CD14-positive monocyte (primary cell): Measurements from ENCODE around the gene GRM4. TPM values are rescaled to one million over a fixed set of nuclear protein-coding genes. Genes with fewer than 3 reads are reported as not detected.

ENCODE experiments used
- DNase-seq, 3 donors: peaks; one replicate each; pipeline ENCODE4 v3.0.0-alpha.2; 2011 to 2022
- H2AFZ ChIP-seq: 2 replicates; pipeline ENCODE4 v1.6.0; 2012; ENCODE audit warnings: mild to moderate bottlenecking, low read depth, low read length, inconsistent platforms; ENCODE audit not compliant: insufficient read depth, poor library complexity, severe bottlenecking
- H3K27ac ChIP-seq, 2 donors: 1 replicate in 1 of 2; 2 replicates in 1 of 2; pipeline ENCODE4 v1.5.1; 2012 to 2013; ENCODE audit warnings: low read length in 2 of 2, control low read depth in 1 of 2, inconsistent platforms in 1 of 2, low read depth in 1 of 2, mild to moderate bottlenecking in 1 of 2
- H3K27me3 ChIP-seq, 2 donors: one replicate each; pipeline versions ENCODE4 v1.6.0 to v1.6.1; 2011 to 2013; ENCODE audit warnings: low read length in 2 of 2; ENCODE audit not compliant: control insufficient read depth in 2 of 2, insufficient read depth in 2 of 2
- H3K36me3 ChIP-seq, 2 donors: replicated peaks in 1 of 2; 1 replicate in 1 of 2; 2 replicates in 1 of 2; pipeline versions ENCODE4 v1.5.1 to v1.6.1; 2012 to 2013; ENCODE audit warnings: low read length in 2 of 2, control low read depth in 1 of 2, inconsistent platforms in 1 of 2, mild to moderate bottlenecking in 1 of 2; ENCODE audit not compliant: insufficient read depth in 2 of 2, control insufficient read depth in 1 of 2
- H3K4me1 ChIP-seq, 2 donors: 1 replicate in 1 of 2; 2 replicates in 1 of 2; pipeline versions ENCODE4 v1.5.1 to v1.6.1; 2012 to 2013; ENCODE audit warnings: low read length in 2 of 2, control low read depth in 1 of 2, inconsistent platforms in 1 of 2, mild to moderate bottlenecking in 1 of 2, moderate library complexity in 1 of 2; ENCODE audit not compliant: insufficient read depth in 2 of 2, control insufficient read depth in 1 of 2
- H3K4me2 ChIP-seq: replicated peaks from 2 replicates; pipeline ENCODE3; 2012; ENCODE audit warnings: low read length, moderate library complexity, mild to moderate bottlenecking; ENCODE audit not compliant: poor library complexity, severe bottlenecking; ENCODE audit errors: extremely low read depth
- H3K4me3 ChIP-seq, 3 experiments: fragments of 200-600 bp in 1 of 3; sonication (generic) in 1 of 3; replicated peaks in 1 of 3; 1 replicate in 2 of 3; 2 replicates in 1 of 3; pipeline ENCODE4 v1.5.1; 2011 to 2013; ENCODE audit warnings: low read length in 3 of 3, mild to moderate bottlenecking in 3 of 3, control low read depth in 2 of 3, low read depth in 2 of 3, inconsistent platforms in 1 of 3, moderate library complexity in 1 of 3
- H3K79me2 ChIP-seq: 2 replicates; pipeline ENCODE4 v1.6.0; 2012; ENCODE audit warnings: mild to moderate bottlenecking, control low read depth, inconsistent platforms, low read length, moderate library complexity; ENCODE audit not compliant: insufficient read depth
- H3K9ac ChIP-seq: 2 replicates; pipeline ENCODE4 v1.6.0; 2017; ENCODE audit warnings: low read length, mild to moderate bottlenecking; ENCODE audit not compliant: insufficient read depth, poor library complexity, severe bottlenecking
- H3K9me3 ChIP-seq, 2 donors: replicated peaks in 1 of 2; 1 replicate in 1 of 2; 2 replicates in 1 of 2; pipeline versions ENCODE4 v1.5.1 to v1.6.1; 2012 to 2013; ENCODE audit warnings: low read length in 2 of 2, control low read depth in 1 of 2; ENCODE audit not compliant: control insufficient read depth in 1 of 2, insufficient read depth in 1 of 2
- H4K20me1 ChIP-seq: 2 replicates; pipeline ENCODE4 v1.6.0; 2012; ENCODE audit warnings: mild to moderate bottlenecking, low read length, control low read depth, moderate library complexity; ENCODE audit not compliant: insufficient read depth
- H3K27ac Mint-ChIP-seq, 7 donors: one replicate each; pipeline ENCODE4 v1.8.0; 2020; ENCODE audit warnings: mild to moderate bottlenecking in 7 of 7, mixed read lengths in 7 of 7, moderate library complexity in 6 of 7, inconsistent platforms in 2 of 7
- H3K27me3 Mint-ChIP-seq, 3 donors: one replicate each; pipeline ENCODE4 v1.8.0; 2021 to 2022; ENCODE audit warnings: low read depth in 3 of 3, mild to moderate bottlenecking in 3 of 3, mixed read lengths in 3 of 3, moderate library complexity in 3 of 3, inconsistent platforms in 1 of 3
- H3K36me3 Mint-ChIP-seq, 2 donors: one replicate each; pipeline ENCODE4 v1.8.0; 2020; ENCODE audit warnings: mixed read lengths in 2 of 2, inconsistent platforms in 1 of 2, mild to moderate bottlenecking in 1 of 2
- H3K4me1 Mint-ChIP-seq: one replicate; pipeline ENCODE4 v1.8.0; 2020; ENCODE audit warnings: mild to moderate bottlenecking, mixed read lengths
- H3K4me3 Mint-ChIP-seq, 2 donors: one replicate each; pipeline ENCODE4 v1.8.0; 2020; ENCODE audit warnings: mild to moderate bottlenecking in 2 of 2, mixed read lengths in 2 of 2, moderate library complexity in 1 of 2
- H3K9me3 Mint-ChIP-seq, 7 donors: one replicate each; pipeline ENCODE4 v1.8.0; 2020 to 2022; ENCODE audit warnings: mixed read lengths in 7 of 7, mild to moderate bottlenecking in 6 of 7, moderate library complexity in 6 of 7, inconsistent platforms in 2 of 7
- WGBS: methylation state at CpG from one replicate; pipeline ENCODE4 v1.1.5; 2013; ENCODE audit warnings: missing lambda C conversion rate; ENCODE audit not compliant: insufficient coverage; 5-methylcytosine and 5-hydroxymethylcytosine counted together
- intact Hi-C, 2 donors: fragments of 100-400 bp; cut with micrococcal nuclease; formaldehyde crosslinking; loops; one replicate each; pipeline versions ENCODE4 v1.15.0 to v1.15.1; 2023
- polyA plus RNA-seq, 3 donors: library from polyadenylated mRNA; depleted of rRNA in 1 of 3; unstranded in 2 of 3; stranded (reverse) in 1 of 3; fragments of 300-500 nt in 2 of 3; fragments of >200 nt in 1 of 3; fragmentation: Illumina TruSeq in 2 of 3; gene quantifications; 1 replicate in 2 of 3; 2 replicates in 1 of 3; pipeline ENCODE4 v1.2.3, GENCODE V29; 2012 to 2021
- TF ChIP-seq, protein P1 (sequence below): fragments of 200-600 bp; IDR thresholded peaks from one replicate; pipeline ENCODE4 v1.8.0; 2022; ENCODE audit warnings: antibody characterized with exemption, mild to moderate bottlenecking

The GRM4 gene
- polyA plus RNA-seq, 3 donors = not detected

DNA sequence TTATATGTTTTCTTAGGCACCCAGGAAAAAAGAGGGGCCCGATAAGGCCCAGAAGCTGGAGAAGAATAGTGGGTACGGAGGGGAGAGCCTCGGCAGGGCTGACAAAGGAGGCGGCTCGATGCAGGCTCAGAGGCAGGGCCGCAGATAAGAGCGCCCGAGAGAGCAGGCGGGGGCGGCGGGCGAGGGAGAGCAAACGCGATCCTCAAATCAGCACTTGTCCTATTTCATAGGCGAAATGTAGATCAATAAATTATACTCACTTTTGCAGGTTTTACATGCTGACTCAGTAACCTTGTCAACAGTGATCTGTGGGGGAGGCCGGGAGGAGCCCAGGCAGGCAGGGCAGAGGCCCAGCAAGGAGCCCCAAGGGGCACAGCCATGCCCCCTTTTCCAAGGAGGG, 42.6 kb downstream of the GRM4 start:
- WGBS = 95% methylated on average over 4 of the region's 16 CpGs
- H3K36me3 Mint-ChIP-seq = no peaks in the 10 kb centered on the region
- Histone ChIP-seq H3K4me3 (no peak overlapping the region), H3K27ac (no peak overlapping the region), H3K4me1 (no peaks in the 10 kb centered on the region), H3K36me3 (no peaks in the 10 kb centered on the region), H4K20me1 (no peaks in the 10 kb centered on the region), H2AFZ (no peak overlapping the region), H3K9ac (no peak overlapping the region), H3K9me3 (no peaks in the 10 kb centered on the region), H3K4me2 (no peak overlapping the region), H3K79me2 (no peaks in the 10 kb centered on the region), H3K27me3 (no peaks in the 10 kb centered on the region)
- no peak for DNase-seq
- H3K27me3 Mint-ChIP-seq = peaks cover 4 to 18% (median 8%) of the 10 kb centered on the region in 3 donors
- H3K27ac Mint-ChIP-seq = no peak overlapping the region
- H3K4me1 Mint-ChIP-seq = no peaks in the 10 kb centered on the region
- H3K9me3 Mint-ChIP-seq = no peaks in the 10 kb centered on the region
- no peak overlapping the region for H3K4me3 Mint-ChIP-seq
- intact Hi-C loops = no loop called here
- TF ChIP-seq, protein P1, sequence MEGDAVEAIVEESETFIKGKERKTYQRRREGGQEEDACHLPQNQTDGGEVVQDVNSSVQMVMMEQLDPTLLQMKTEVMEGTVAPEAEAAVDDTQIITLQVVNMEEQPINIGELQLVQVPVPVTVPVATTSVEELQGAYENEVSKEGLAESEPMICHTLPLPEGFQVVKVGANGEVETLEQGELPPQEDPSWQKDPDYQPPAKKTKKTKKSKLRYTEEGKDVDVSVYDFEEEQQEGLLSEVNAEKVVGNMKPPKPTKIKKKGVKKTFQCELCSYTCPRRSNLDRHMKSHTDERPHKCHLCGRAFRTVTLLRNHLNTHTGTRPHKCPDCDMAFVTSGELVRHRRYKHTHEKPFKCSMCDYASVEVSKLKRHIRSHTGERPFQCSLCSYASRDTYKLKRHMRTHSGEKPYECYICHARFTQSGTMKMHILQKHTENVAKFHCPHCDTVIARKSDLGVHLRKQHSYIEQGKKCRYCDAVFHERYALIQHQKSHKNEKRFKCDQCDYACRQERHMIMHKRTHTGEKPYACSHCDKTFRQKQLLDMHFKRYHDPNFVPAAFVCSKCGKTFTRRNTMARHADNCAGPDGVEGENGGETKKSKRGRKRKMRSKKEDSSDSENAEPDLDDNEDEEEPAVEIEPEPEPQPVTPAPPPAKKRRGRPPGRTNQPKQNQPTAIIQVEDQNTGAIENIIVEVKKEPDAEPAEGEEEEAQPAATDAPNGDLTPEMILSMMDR = no peak

DNA sequence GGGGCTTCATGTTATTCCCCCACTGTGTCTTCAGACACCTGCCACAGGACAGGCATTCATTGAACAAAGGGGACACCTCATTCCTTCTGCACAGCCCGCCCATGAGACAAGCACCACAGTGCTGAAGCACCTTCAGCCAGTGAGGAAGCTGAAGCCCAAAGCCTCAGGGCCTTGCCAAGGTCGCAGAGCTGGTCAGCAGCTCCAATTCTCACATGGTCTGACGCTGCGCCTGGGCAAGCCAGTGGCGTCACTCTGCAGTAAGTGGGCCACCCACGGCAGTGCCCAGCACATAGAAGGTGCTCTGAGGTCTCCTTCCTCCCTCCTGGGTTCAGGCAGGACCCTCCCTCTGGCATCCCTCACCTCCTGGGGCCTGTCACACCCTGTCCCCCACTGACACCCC, 43.2 kb downstream of the GRM4 start:
- Histone ChIP-seq H3K4me2 (no peak overlapping the region), H2AFZ (no peak overlapping the region), H3K27me3 (no peaks in the 10 kb centered on the region), H4K20me1 (no peaks in the 10 kb centered on the region), H3K36me3 (no peaks in the 10 kb centered on the region), H3K9ac (no peak overlapping the region), H3K79me2 (no peaks in the 10 kb centered on the region), H3K4me1 (no peaks in the 10 kb centered on the region), H3K9me3 (no peaks in the 10 kb centered on the region), H3K4me3 (no peak overlapping the region), H3K27ac (no peak overlapping the region)
- 85% methylated on average over 6 of the region's 6 CpGs for WGBS
- H3K27ac Mint-ChIP-seq = no peak overlapping the region
- H3K27me3 Mint-ChIP-seq = peaks cover 3 to 18% (median 8%) of the 10 kb centered on the region in 3 donors
- no peaks in the 10 kb centered on the region for H3K9me3 Mint-ChIP-seq
- TF ChIP-seq, protein P1 = no peak
- no peaks in the 10 kb centered on the region for H3K4me1 Mint-ChIP-seq
- H3K36me3 Mint-ChIP-seq = no peaks in the 10 kb centered on the region
- intact Hi-C loops = no loop called here
- no peak overlapping the region for H3K4me3 Mint-ChIP-seq
- no peak for DNase-seq
